HepG2 (cell line): ENCODE data around the gene ZFTA. TPM values are rescaled to one million over a fixed set of nuclear protein-coding genes. Genes with fewer than 3 reads are reported as not detected.

Experiments used
- HNRNPLL ChIP-seq: fragments of 200-400 bp; formaldehyde crosslinking; IDR thresholded peaks from 2 replicates; pipeline ENCODE4 v1.6.1; 2017; ENCODE audit warnings: mild to moderate bottlenecking, low read depth, low read length; ENCODE audit not compliant: poor library complexity, severe bottlenecking
- KDM4B ChIP-seq: sonication (generic); formaldehyde crosslinking; IDR thresholded peaks from 2 replicates; pipeline ENCODE4 v1.4.0; 2020; ENCODE audit warnings: missing genetic modification reagents
- POLR2G ChIP-seq: fragments of 200-400 bp; formaldehyde crosslinking; IDR thresholded peaks from 2 replicates; pipeline ENCODE4 v1.6.1; 2018; ENCODE audit warnings: mild to moderate bottlenecking, low read depth, low read length, moderate library complexity
- SP5 ChIP-seq: IDR thresholded peaks from 2 replicates; pipeline ENCODE4 v1.6.1; 2016; ENCODE audit warnings: low read depth, borderline replicate concordance
- ZNF143 ChIP-seq: sonication (generic); formaldehyde crosslinking; IDR thresholded peaks from 2 replicates; pipeline ENCODE4 v1.4.0; 2020; ENCODE audit warnings: missing genetic modification reagents
- ZNF329 ChIP-seq: sonication (generic); formaldehyde crosslinking; IDR thresholded peaks from 2 replicates; pipeline ENCODE4 v1.9.0; 2021; ENCODE audit warnings: low read depth, mild to moderate bottlenecking, missing genetic modification reagents
- ZNF460 ChIP-seq: sonication (generic); formaldehyde crosslinking; IDR thresholded peaks from 2 replicates; pipeline ENCODE4 v1.5.1; 2020; ENCODE audit warnings: missing genetic modification reagents, mild to moderate bottlenecking, borderline replicate concordance
- ZNF713 ChIP-seq: sonication (generic); formaldehyde crosslinking; IDR thresholded peaks from 2 replicates; pipeline ENCODE4 v1.4.0; 2020; ENCODE audit warnings: mild to moderate bottlenecking, missing genetic modification reagents
- polyA plus RNA-seq, 8 experiments: library from polyadenylated mRNA; depleted of rRNA in 3 of 8; stranded (reverse) in 7 of 8; unstranded in 1 of 8; fragments of >200 nt; fragmentation: Illumina TruSeq in 4 of 8; extraction: Trizol in 4 of 8; gene quantifications; 2 replicates each; pipeline versions ENCODE4 v1.2.1 to v1.2.3, GENCODE V29; 2011 to 2016; ENCODE audit warnings: low read depth in 4 of 8, missing spikeins in 1 of 8, mixed read lengths in 1 of 8; ENCODE audit not compliant: insufficient read depth in 1 of 8
- total RNA-seq, 5 experiments: library from RNA; depleted of rRNA; stranded (reverse); fragments of >200 nt; fragmentation: Illumina TruSeq; extraction: Trizol; gene quantifications; 2 replicates each; pipeline ENCODE4 v1.2.3, GENCODE V29; 2016; ENCODE audit warnings: low read depth in 1 of 5
- TF ChIP-seq, protein P1 (sequence below): sonication (generic); formaldehyde crosslinking; IDR thresholded peaks from 2 replicates; pipeline ENCODE4 v1.5.0; 2020; ENCODE audit warnings: mild to moderate bottlenecking, missing genetic modification reagents, borderline replicate concordance
- TF ChIP-seq, protein P2 (sequence below): sonication (generic); formaldehyde crosslinking; IDR thresholded peaks from 2 replicates; pipeline ENCODE4 v1.8.0; 2023; ENCODE audit warnings: mild to moderate bottlenecking, missing genetic modification reagents
- TF ChIP-seq, protein P3 (sequence below): sonication (generic); formaldehyde crosslinking; conservative IDR thresholded peaks from 2 replicates; pipeline ENCODE4 v1.8.0; 2022; ENCODE audit warnings: mild to moderate bottlenecking, moderate library complexity, missing genetic modification reagents
- TF ChIP-seq, protein P4 (sequence below): sonication (generic); formaldehyde crosslinking; IDR thresholded peaks from 2 replicates; pipeline ENCODE4 v1.4.0; 2020; ENCODE audit warnings: missing genetic modification reagents
- TF ChIP-seq, protein P5 (sequence below): sonication (generic); formaldehyde crosslinking; IDR thresholded peaks from 2 replicates; pipeline ENCODE4 v1.4.0; 2020; ENCODE audit warnings: missing genetic modification reagents, mild to moderate bottlenecking, borderline replicate concordance

The ZFTA gene
- total and polyA plus RNA-seq, 2 of the 13 experiments (the other 11 are each of a cell fraction or from before 2014, with no cell fraction given), result 3.9 to 10.4 TPM

GRCh38 chr11:63768237-63769041 is at the start of gene ZFTA (continued):
- TF ChIP-seq, protein P1, sequence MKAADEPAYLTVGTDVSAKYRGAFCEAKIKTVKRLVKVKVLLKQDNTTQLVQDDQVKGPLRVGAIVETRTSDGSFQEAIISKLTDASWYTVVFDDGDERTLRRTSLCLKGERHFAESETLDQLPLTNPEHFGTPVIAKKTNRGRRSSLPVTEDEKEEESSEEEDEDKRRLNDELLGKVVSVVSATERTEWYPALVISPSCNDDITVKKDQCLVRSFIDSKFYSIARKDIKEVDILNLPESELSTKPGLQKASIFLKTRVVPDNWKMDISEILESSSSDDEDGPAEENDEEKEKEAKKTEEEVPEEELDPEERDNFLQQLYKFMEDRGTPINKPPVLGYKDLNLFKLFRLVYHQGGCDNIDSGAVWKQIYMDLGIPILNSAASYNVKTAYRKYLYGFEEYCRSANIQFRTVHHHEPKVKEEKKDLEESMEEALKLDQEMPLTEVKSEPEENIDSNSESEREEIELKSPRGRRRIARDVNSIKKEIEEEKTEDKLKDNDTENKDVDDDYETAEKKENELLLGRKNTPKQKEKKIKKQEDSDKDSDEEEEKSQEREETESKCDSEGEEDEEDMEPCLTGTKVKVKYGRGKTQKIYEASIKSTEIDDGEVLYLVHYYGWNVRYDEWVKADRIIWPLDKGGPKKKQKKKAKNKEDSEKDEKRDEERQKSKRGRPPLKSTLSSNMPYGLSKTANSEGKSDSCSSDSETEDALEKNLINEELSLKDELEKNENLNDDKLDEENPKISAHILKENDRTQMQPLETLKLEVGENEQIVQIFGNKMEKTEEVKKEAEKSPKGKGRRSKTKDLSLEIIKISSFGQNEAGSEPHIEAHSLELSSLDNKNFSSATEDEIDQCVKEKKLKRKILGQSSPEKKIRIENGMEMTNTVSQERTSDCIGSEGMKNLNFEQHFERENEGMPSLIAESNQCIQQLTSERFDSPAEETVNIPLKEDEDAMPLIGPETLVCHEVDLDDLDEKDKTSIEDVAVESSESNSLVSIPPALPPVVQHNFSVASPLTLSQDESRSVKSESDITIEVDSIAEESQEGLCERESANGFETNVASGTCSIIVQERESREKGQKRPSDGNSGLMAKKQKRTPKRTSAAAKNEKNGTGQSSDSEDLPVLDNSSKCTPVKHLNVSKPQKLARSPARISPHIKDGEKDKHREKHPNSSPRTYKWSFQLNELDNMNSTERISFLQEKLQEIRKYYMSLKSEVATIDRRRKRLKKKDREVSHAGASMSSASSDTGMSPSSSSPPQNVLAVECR (CRISPR knock-in tag), result peak; percentile 25; the same call in 1 of the 2 replicates
- TF ChIP-seq, protein P2, sequence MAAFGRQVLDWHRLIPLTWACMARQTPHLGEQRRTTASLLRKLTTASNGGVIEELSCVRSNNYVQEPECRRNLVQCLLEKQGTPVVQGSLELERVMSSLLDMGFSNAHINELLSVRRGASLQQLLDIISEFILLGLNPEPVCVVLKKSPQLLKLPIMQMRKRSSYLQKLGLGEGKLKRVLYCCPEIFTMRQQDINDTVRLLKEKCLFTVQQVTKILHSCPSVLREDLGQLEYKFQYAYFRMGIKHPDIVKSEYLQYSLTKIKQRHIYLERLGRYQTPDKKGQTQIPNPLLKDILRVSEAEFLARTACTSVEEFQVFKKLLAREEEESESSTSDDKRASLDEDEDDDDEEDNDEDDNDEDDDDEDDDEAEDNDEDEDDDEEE (CRISPR knock-in tag), result no peak
- TF ChIP-seq, protein P3, sequence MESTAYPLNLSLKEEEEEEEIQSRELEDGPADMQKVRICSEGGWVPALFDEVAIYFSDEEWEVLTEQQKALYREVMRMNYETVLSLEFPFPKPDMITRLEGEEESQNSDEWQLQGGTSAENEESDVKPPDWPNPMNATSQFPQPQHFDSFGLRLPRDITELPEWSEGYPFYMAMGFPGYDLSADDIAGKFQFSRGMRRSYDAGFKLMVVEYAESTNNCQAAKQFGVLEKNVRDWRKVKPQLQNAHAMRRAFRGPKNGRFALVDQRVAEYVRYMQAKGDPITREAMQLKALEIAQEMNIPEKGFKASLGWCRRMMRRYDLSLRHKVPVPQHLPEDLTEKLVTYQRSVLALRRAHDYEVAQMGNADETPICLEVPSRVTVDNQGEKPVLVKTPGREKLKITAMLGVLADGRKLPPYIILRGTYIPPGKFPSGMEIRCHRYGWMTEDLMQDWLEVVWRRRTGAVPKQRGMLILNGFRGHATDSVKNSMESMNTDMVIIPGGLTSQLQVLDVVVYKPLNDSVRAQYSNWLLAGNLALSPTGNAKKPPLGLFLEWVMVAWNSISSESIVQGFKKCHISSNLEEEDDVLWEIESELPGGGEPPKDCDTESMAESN, result no peak
- TF ChIP-seq ZNF460 (CRISPR knock-in tag) (no peak), SP5 (CRISPR knock-in tag) (no peak), HNRNPLL (peak; percentile 37), ZNF329 (CRISPR knock-in tag) (no peak), ZNF713 (no peak), ZNF143 (CRISPR knock-in tag) (peak; percentile 80), KDM4B (no peak), POLR2G (0 out of 2 replicates have a peak, but pooled peaks have one; percentile 38)
- TF ChIP-seq, protein P4, sequence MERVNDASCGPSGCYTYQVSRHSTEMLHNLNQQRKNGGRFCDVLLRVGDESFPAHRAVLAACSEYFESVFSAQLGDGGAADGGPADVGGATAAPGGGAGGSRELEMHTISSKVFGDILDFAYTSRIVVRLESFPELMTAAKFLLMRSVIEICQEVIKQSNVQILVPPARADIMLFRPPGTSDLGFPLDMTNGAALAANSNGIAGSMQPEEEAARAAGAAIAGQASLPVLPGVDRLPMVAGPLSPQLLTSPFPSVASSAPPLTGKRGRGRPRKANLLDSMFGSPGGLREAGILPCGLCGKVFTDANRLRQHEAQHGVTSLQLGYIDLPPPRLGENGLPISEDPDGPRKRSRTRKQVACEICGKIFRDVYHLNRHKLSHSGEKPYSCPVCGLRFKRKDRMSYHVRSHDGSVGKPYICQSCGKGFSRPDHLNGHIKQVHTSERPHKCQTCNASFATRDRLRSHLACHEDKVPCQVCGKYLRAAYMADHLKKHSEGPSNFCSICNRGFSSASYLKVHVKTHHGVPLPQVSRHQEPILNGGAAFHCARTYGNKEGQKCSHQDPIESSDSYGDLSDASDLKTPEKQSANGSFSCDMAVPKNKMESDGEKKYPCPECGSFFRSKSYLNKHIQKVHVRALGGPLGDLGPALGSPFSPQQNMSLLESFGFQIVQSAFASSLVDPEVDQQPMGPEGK, result peak; percentile 32; the same call in 1 of the 2 replicates
- TF ChIP-seq, protein P5, sequence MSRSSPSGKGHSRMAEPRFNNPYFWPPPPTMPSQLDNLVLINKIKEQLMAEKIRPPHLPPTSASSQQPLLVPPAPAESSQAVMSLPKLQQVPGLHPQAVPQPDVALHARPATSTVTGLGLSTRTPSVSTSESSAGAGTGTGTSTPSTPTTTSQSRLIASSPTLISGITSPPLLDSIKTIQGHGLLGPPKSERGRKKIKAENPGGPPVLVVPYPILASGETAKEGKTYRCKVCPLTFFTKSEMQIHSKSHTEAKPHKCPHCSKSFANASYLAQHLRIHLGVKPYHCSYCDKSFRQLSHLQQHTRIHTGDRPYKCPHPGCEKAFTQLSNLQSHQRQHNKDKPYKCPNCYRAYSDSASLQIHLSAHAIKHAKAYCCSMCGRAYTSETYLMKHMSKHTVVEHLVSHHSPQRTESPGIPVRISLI (CRISPR knock-in tag), result no peak
